ENCODE measurements around the gene BABAM2. TPM values are rescaled to one million over a fixed set of nuclear protein-coding genes. Genes with fewer than 3 reads are reported as not detected.
A peak's percentile ranks its signal among the peaks of the same experiment; 100 is the strongest.

BABAM2 gene
- total RNA-seq, 1 experiment from 2014 or later = 40.8 TPM

- H3K9me2 ChIP-seq (replicated peaks; ENCODE audit: insufficient read depth, low read length) = no peaks in the 10 kb centered on the region
- H3K4me1 ChIP-seq (ENCODE audit: low read length) = peaks cover 33% of the 10 kb centered on the region
- no peaks in the 10 kb centered on the region for H3K27me3 ChIP-seq (ENCODE audit: low read length)
- peak; percentile 93 for DNase-seq
- peak overlapping the region; percentile 81 for H3K27ac ChIP-seq (ENCODE audit: low read length)
- H3K79me2 ChIP-seq (ENCODE audit: low read length) = peaks cover 26% of the 10 kb centered on the region
- H3K4me3 ChIP-seq (ENCODE audit: low read length) = peak overlapping the region; percentile 89
- no peaks in the 10 kb centered on the region for H3K36me3 ChIP-seq (ENCODE audit: insufficient read depth, low read length)
- peak overlapping the region; percentile 87 for H3K9ac ChIP-seq (ENCODE audit: low read length)
- peak overlapping the region; percentile 98 for H3K4me2 ChIP-seq (ENCODE audit: low read depth, low read length, poor library complexity, severe bottlenecking)
- H4K20me1 ChIP-seq (ENCODE audit: insufficient read depth, low read depth, low read length) = no peaks in the 10 kb centered on the region
- H2AFZ ChIP-seq (ENCODE audit: low read length) = peak overlapping the region; percentile 86
- no peaks in the 10 kb centered on the region for H3K9me3 ChIP-seq (ENCODE audit: low read length)
These were observed 569 bp downstream of the BABAM2 start for GRCh38 chr2:27890924-27891672.

DNA sequence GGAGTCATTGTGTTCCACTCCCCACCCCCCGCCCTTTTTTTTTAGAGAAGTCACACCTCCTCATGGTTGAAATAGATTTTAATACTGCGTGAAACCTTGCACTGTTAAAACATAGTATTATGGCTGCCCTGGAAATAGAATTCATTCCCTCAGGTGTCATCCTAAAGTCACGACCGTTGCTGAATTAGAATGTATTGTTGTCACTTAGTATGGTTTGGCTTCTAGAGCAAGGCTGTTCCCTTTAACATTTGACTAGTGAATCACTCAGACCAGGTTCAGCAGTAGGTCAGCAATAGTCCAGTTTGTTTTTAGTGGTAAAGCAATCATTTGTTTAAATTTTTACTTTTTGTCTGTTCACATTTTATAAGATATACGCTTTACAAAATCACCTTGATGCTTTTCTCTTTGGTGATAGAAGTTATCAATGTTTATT, 1.2 kb downstream of the BABAM2 start:
- DNase-seq = no peak
- peak overlapping the region; percentile 86; the same call in 1 of the 2 replicates for H2AFZ ChIP-seq (ENCODE audit: low read length)

DNA sequence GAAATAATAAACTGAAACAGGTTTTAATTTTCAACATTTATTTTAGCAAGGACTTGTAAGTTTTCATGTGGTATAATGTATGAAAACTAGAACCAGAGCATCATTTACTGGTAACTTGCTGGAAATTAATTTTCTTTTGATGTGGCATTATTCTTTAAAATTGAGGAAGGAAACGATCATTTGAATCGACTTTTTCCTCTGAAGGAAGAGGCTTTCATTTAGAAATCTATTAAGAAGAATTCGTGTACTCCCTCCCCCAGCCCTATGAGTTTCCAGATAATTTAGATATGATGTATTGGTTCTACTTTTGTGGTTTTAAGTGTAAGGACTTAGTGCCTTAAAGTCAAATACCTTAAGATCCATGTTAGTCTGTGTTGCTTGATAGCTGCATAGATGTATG, 2.5 kb downstream of the BABAM2 start:
- Histone ChIP-seq H3K4me2 (ENCODE audit: low read depth, low read length, poor library complexity, severe bottlenecking) (peak overlapping the region; percentile 98), H3K79me2 (ENCODE audit: low read length) (peaks cover 26% of the 10 kb centered on the region), H2AFZ (ENCODE audit: low read length) (no peak overlapping the region), H3K9ac (ENCODE audit: low read length) (no peak overlapping the region), H3K9me2 (replicated peaks; ENCODE audit: insufficient read depth, low read length) (no peaks in the 10 kb centered on the region), H3K36me3 (ENCODE audit: insufficient read depth, low read length) (peaks cover 3% of the 10 kb centered on the region; the same call in 1 of the 2 replicates), H3K27me3 (ENCODE audit: low read length) (no peaks in the 10 kb centered on the region), H3K27ac (ENCODE audit: low read length) (no peak overlapping the region), H4K20me1 (ENCODE audit: insufficient read depth, low read depth, low read length) (no peaks in the 10 kb centered on the region), H3K4me1 (ENCODE audit: low read length) (peaks cover 30% of the 10 kb centered on the region), H3K9me3 (ENCODE audit: low read length) (no peaks in the 10 kb centered on the region), H3K4me3 (ENCODE audit: low read length) (no peak overlapping the region)
- no peak for DNase-seq

More for the DNA sequence above, 1.2 kb downstream of the BABAM2 start:
- peaks cover 26% of the 10 kb centered on the region for H3K79me2 ChIP-seq (ENCODE audit: low read length)
- H3K4me3 ChIP-seq (ENCODE audit: low read length) = peak overlapping the region; percentile 89
- H3K9ac ChIP-seq (ENCODE audit: low read length) = peak overlapping the region; percentile 87
- no peaks in the 10 kb centered on the region for H3K9me2 ChIP-seq (replicated peaks; ENCODE audit: insufficient read depth, low read length)
- H3K36me3 ChIP-seq (ENCODE audit: insufficient read depth, low read length) = no peaks in the 10 kb centered on the region
- peak overlapping the region; percentile 98 for H3K4me2 ChIP-seq (ENCODE audit: low read depth, low read length, poor library complexity, severe bottlenecking)
- H3K9me3 ChIP-seq (ENCODE audit: low read length) = no peaks in the 10 kb centered on the region
- no peaks in the 10 kb centered on the region for H4K20me1 ChIP-seq (ENCODE audit: insufficient read depth, low read depth, low read length)
- peaks cover 33% of the 10 kb centered on the region for H3K4me1 ChIP-seq (ENCODE audit: low read length)
- H3K27ac ChIP-seq (ENCODE audit: low read length) = no peak overlapping the region
- no peaks in the 10 kb centered on the region for H3K27me3 ChIP-seq (ENCODE audit: low read length)

- H3K9ac ChIP-seq (ENCODE audit: low read length) = no peak overlapping the region
- no peak overlapping the region for H3K27ac ChIP-seq (ENCODE audit: low read length)
These were observed 7.2 kb downstream of the BABAM2 start for GRCh38 chr2:27897717-27898116.

DNA sequence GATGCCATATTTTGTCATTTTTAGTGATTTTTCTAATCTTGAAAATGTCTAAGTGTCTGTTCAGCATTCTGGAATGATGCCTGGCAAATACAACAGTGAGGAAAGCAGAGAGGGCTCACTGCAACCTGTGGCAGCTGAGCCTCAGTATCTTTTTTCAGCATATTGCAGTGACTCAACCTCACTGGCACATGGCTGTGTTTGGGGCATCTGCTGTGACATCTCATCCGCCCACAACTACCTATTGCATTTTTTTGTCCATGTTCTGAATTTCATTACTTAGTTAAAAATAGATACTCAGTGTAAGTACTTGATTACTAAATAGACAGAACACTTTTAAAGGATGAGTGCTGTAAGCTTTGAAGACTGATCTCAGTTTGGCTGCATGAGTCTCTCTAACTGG, 10.7 kb downstream of the BABAM2 start:
- Histone ChIP-seq H3K27me3 (ENCODE audit: low read length) (no peaks in the 10 kb centered on the region), H4K20me1 (ENCODE audit: insufficient read depth, low read depth, low read length) (0 out of 2 replicates have a peak, but pooled peaks cover 5% of the 10 kb centered on the region), H3K27ac (ENCODE audit: low read length) (no peak overlapping the region), H3K79me2 (ENCODE audit: low read length) (0 out of 2 replicates have a peak, but pooled peaks cover 3% of the 10 kb centered on the region), H3K9me2 (replicated peaks; ENCODE audit: insufficient read depth, low read length) (no peaks in the 10 kb centered on the region), H3K9ac (ENCODE audit: low read length) (no peak overlapping the region), H3K4me2 (ENCODE audit: low read depth, low read length, poor library complexity, severe bottlenecking) (no peak overlapping the region), H2AFZ (ENCODE audit: low read length) (no peak overlapping the region), H3K36me3 (ENCODE audit: insufficient read depth, low read length) (peaks cover 9% of the 10 kb centered on the region; the same call in 1 of the 2 replicates), H3K9me3 (ENCODE audit: low read length) (no peaks in the 10 kb centered on the region), H3K4me1 (ENCODE audit: low read length) (no peaks in the 10 kb centered on the region), H3K4me3 (ENCODE audit: low read length) (no peak overlapping the region)
- DNase-seq = no peak

More at GRCh38 chr2:27897717-27898116, 7.2 kb downstream of the BABAM2 start:
- DNase-seq = no peak
- Histone ChIP-seq H3K4me3 (ENCODE audit: low read length) (no peak overlapping the region), H3K27me3 (ENCODE audit: low read length) (no peaks in the 10 kb centered on the region), H4K20me1 (ENCODE audit: insufficient read depth, low read depth, low read length) (no peaks in the 10 kb centered on the region), H3K36me3 (ENCODE audit: insufficient read depth, low read length) (peaks cover 9% of the 10 kb centered on the region; the same call in 1 of the 2 replicates), H3K4me1 (ENCODE audit: low read length) (no peaks in the 10 kb centered on the region; the same call in 1 of the 2 replicates), H3K9me3 (ENCODE audit: low read length) (no peaks in the 10 kb centered on the region), H3K9me2 (replicated peaks; ENCODE audit: insufficient read depth, low read length) (no peaks in the 10 kb centered on the region), H3K4me2 (ENCODE audit: low read depth, low read length, poor library complexity, severe bottlenecking) (no peak overlapping the region), H3K79me2 (ENCODE audit: low read length) (peaks cover 10% of the 10 kb centered on the region; the same call in 1 of the 2 replicates), H2AFZ (ENCODE audit: low read length) (no peak overlapping the region)

DNA sequence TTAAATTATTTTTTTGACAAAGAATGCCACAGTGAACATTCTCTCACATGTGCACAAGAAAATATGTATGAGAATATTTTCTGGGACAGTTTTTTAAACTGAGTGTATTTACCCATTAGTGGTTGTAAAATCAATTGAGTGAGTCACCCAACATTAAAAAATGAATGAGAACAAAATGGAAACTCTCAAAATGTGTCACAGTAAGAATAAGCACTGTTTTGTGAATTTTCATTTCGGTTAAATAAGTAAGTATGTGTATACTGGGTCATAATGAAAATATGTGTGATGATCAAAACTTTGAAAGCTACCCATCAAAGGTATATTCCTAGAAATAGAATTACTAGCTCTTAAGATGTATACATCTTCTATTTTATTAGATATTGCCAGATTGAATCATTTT, 11.6 kb downstream of the BABAM2 start:
- no peak for DNase-seq
- Histone ChIP-seq H3K9me2 (replicated peaks; ENCODE audit: insufficient read depth, low read length) (no peaks in the 10 kb centered on the region), H3K9me3 (ENCODE audit: low read length) (no peaks in the 10 kb centered on the region), H4K20me1 (ENCODE audit: insufficient read depth, low read depth, low read length) (0 out of 2 replicates have a peak, but pooled peaks cover 5% of the 10 kb centered on the region), H2AFZ (ENCODE audit: low read length) (no peak overlapping the region), H3K36me3 (ENCODE audit: insufficient read depth, low read length) (peaks cover 9% of the 10 kb centered on the region; the same call in 1 of the 2 replicates), H3K4me3 (ENCODE audit: low read length) (no peak overlapping the region), H3K4me1 (ENCODE audit: low read length) (no peaks in the 10 kb centered on the region), H3K9ac (ENCODE audit: low read length) (no peak overlapping the region), H3K79me2 (ENCODE audit: low read length) (0 out of 2 replicates have a peak, but pooled peaks cover 3% of the 10 kb centered on the region), H3K27ac (ENCODE audit: low read length) (no peak overlapping the region), H3K27me3 (ENCODE audit: low read length) (no peaks in the 10 kb centered on the region), H3K4me2 (ENCODE audit: low read depth, low read length, poor library complexity, severe bottlenecking) (no peak overlapping the region)

DNA sequence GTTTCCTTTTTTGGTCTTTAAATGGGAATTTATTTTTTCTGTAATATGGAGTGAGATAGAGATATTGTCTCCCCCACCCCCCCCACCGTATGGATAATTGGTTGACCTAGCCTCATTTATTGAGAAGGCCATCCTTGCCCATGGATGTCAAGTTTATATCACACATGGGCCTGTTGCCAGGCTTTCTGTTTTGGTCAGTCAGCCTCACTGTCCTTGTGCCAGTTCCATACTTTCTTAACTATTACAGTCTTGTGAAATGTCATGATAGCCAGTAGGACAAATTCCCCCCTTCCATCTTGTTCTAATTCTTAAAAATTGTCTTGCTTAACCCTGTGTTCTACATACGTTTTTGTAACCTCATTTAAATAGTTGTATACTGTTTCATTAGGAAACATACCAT, 12.5 kb downstream of the BABAM2 start:
- DNase-seq = no peak
- Histone ChIP-seq H3K79me2 (ENCODE audit: low read length) (0 out of 2 replicates have a peak, but pooled peaks cover 3% of the 10 kb centered on the region), H3K4me2 (ENCODE audit: low read depth, low read length, poor library complexity, severe bottlenecking) (no peak overlapping the region), H3K9ac (ENCODE audit: low read length) (no peak overlapping the region), H4K20me1 (ENCODE audit: insufficient read depth, low read depth, low read length) (0 out of 2 replicates have a peak, but pooled peaks cover 5% of the 10 kb centered on the region), H3K36me3 (ENCODE audit: insufficient read depth, low read length) (peaks cover 6% of the 10 kb centered on the region; the same call in 1 of the 2 replicates), H3K4me1 (ENCODE audit: low read length) (no peaks in the 10 kb centered on the region), H3K4me3 (ENCODE audit: low read length) (no peak overlapping the region), H3K9me3 (ENCODE audit: low read length) (no peaks in the 10 kb centered on the region), H3K9me2 (replicated peaks; ENCODE audit: insufficient read depth, low read length) (no peaks in the 10 kb centered on the region), H2AFZ (ENCODE audit: low read length) (no peak overlapping the region), H3K27ac (ENCODE audit: low read length) (no peak overlapping the region), H3K27me3 (ENCODE audit: low read length) (no peaks in the 10 kb centered on the region)

- Histone ChIP-seq H3K4me3 (ENCODE audit: low read length) (no peak overlapping the region), H2AFZ (ENCODE audit: low read length) (no peak overlapping the region), H3K9me3 (ENCODE audit: low read length) (no peaks in the 10 kb centered on the region), H3K9ac (ENCODE audit: low read length) (no peak overlapping the region), H3K4me1 (ENCODE audit: low read length) (no peaks in the 10 kb centered on the region), H3K9me2 (replicated peaks; ENCODE audit: insufficient read depth, low read length) (no peaks in the 10 kb centered on the region), H4K20me1 (ENCODE audit: insufficient read depth, low read depth, low read length) (0 out of 2 replicates have a peak, but pooled peaks cover 5% of the 10 kb centered on the region), H3K27me3 (ENCODE audit: low read length) (no peaks in the 10 kb centered on the region), H3K79me2 (ENCODE audit: low read length) (0 out of 2 replicates have a peak, but pooled peaks cover 3% of the 10 kb centered on the region), H3K27ac (ENCODE audit: low read length) (no peak overlapping the region), H3K36me3 (ENCODE audit: insufficient read depth, low read length) (no peaks in the 10 kb centered on the region), H3K4me2 (ENCODE audit: low read depth, low read length, poor library complexity, severe bottlenecking) (no peak overlapping the region)
- DNase-seq = no peak
These were observed 13.3 kb downstream of the BABAM2 start for GRCh38 chr2:27903649-27904404.
